Liver (tissue), 9 donors: ENCODE measurements around the gene TERT. TPM values are rescaled to one million over a fixed set of nuclear protein-coding genes. Genes with fewer than 3 reads are reported as not detected.

ENCODE experiments used
- DNase-seq: peaks from one replicate; pipeline ENCODE4 v3.0.0-alpha.2; 2017; ENCODE audit warnings: low spot score
- H3K27ac ChIP-seq, 2 donors: one replicate each; pipeline ENCODE4 v1.7.0; 2013; ENCODE audit warnings: inconsistent platforms in 2 of 2, low read length in 2 of 2, control low read depth in 1 of 2, low read depth in 1 of 2, mild to moderate bottlenecking in 1 of 2
- H3K27me3 ChIP-seq, 4 donors: one replicate each; pipeline versions ENCODE4 v1.6.1 to v1.7.0; 2013; ENCODE audit warnings: low read length in 3 of 4, inconsistent platforms in 1 of 4, mild to moderate bottlenecking in 1 of 4, moderate library complexity in 1 of 4; ENCODE audit not compliant: control insufficient read depth in 4 of 4, insufficient read depth in 4 of 4
- H3K36me3 ChIP-seq, 4 donors: one replicate each; pipeline versions ENCODE4 v1.6.1 to v1.7.0; 2013; ENCODE audit warnings: low read length in 3 of 4, mild to moderate bottlenecking in 3 of 4, low read depth in 1 of 4, moderate library complexity in 1 of 4; ENCODE audit not compliant: control insufficient read depth in 4 of 4, insufficient read depth in 3 of 4
- H3K4me1 ChIP-seq, 4 donors: one replicate each; pipeline versions ENCODE4 v1.6.1 to v1.7.0; 2013; ENCODE audit warnings: low read length in 3 of 4, mild to moderate bottlenecking in 3 of 4, moderate library complexity in 1 of 4; ENCODE audit not compliant: control insufficient read depth in 4 of 4, insufficient read depth in 4 of 4
- H3K4me3 ChIP-seq, 3 donors: one replicate each; pipeline versions ENCODE4 v1.6.1 to v1.7.0; 2013; ENCODE audit warnings: low read length in 3 of 3, control low read depth in 1 of 3, low read depth in 1 of 3, mild to moderate bottlenecking in 1 of 3
- H3K9ac ChIP-seq, 2 donors: one replicate each; pipeline ENCODE4 v1.7.0; 2013; ENCODE audit warnings: low read length in 2 of 2, mild to moderate bottlenecking in 2 of 2, moderate library complexity in 2 of 2, control low read depth in 1 of 2, low read depth in 1 of 2
- H3K9me3 ChIP-seq, 4 donors: one replicate each; pipeline versions ENCODE4 v1.6.1 to v1.7.0; 2013; ENCODE audit warnings: low read length in 3 of 4; ENCODE audit not compliant: control insufficient read depth in 4 of 4
- EGR1 ChIP-seq, 2 donors: IDR thresholded peaks; 2 replicates each; pipeline ENCODE4 v1.6.1; 2016 to 2018; ENCODE audit warnings: antibody characterized with exemption in 2 of 2, low read depth in 2 of 2
- FOXA1 ChIP-seq: IDR thresholded peaks from 2 replicates; pipeline ENCODE4 v1.6.1; 2016; ENCODE audit warnings: antibody characterized with exemption
- FOXA2 ChIP-seq: IDR thresholded peaks from 2 replicates; pipeline ENCODE4 v1.6.1; 2016; ENCODE audit warnings: antibody characterized with exemption
- GABPA ChIP-seq, 2 donors: IDR thresholded peaks in 1 of 2; conservative IDR thresholded peaks in 1 of 2; 2 replicates each; pipeline ENCODE4 v1.6.1; 2016; ENCODE audit warnings: antibody characterized with exemption in 2 of 2, mild to moderate bottlenecking in 1 of 2, moderate library complexity in 1 of 2
- HNF4A ChIP-seq, 2 donors: conservative IDR thresholded peaks; 2 replicates each; pipeline ENCODE4 v1.6.1; 2016; ENCODE audit warnings: antibody characterized with exemption in 2 of 2, mild to moderate bottlenecking in 2 of 2
- HNF4G ChIP-seq: IDR thresholded peaks from 2 replicates; pipeline ENCODE4 v1.6.1; 2016; ENCODE audit warnings: antibody characterized with exemption
- JUND ChIP-seq, 2 donors: IDR thresholded peaks; 2 replicates each; pipeline ENCODE4 v1.6.1; 2016; ENCODE audit warnings: antibody characterized with exemption in 2 of 2
- NR2F2 ChIP-seq: IDR thresholded peaks from 2 replicates; pipeline ENCODE4 v1.6.1; 2016; ENCODE audit warnings: antibody characterized with exemption
- RAD21 ChIP-seq, 2 donors: IDR thresholded peaks; 2 replicates each; pipeline ENCODE4 v1.6.1; 2016; ENCODE audit warnings: antibody characterized with exemption in 2 of 2, mild to moderate bottlenecking in 2 of 2
- RXRA ChIP-seq, 2 donors: IDR thresholded peaks; 2 replicates each; pipeline ENCODE4 v1.6.1; 2017 to 2018; ENCODE audit warnings: antibody characterized with exemption in 2 of 2, mild to moderate bottlenecking in 1 of 2
- SP1 ChIP-seq: IDR thresholded peaks from 2 replicates; pipeline ENCODE4 v1.6.1; 2018; ENCODE audit warnings: antibody characterized with exemption, mild to moderate bottlenecking
- TAF1 ChIP-seq: conservative IDR thresholded peaks from 2 replicates; pipeline ENCODE4 v1.6.1; 2016; ENCODE audit warnings: antibody characterized with exemption, mild to moderate bottlenecking
- YY1 ChIP-seq: IDR thresholded peaks from 2 replicates; pipeline ENCODE4 v1.6.1; 2016; ENCODE audit warnings: antibody characterized with exemption, mild to moderate bottlenecking
- whole genome bisulfite sequencing: extraction: QIAGEN DNeasy Blood & Tissue Kit; methylation state at CpG from one replicate; pipeline ENCODE4 v1.1.7; 2013; 5-methylcytosine and 5-hydroxymethylcytosine counted together
- polyA plus RNA-seq, 2 donors: library from polyadenylated mRNA; stranded (reverse) in 1 of 2; unstranded in 1 of 2; fragments of 200-250 nt in 1 of 2; fragments of >200 nt in 1 of 2; fragmentation: Nextera tagmentation in 1 of 2; extraction: Ambion mirVana in 1 of 2; gene quantifications; one replicate each; pipeline versions ENCODE4 v1.2.1 to v1.2.3, GENCODE V29; 2013 to 2015
- total RNA-seq, 2 donors: library from RNA; depleted of rRNA; stranded (reverse); fragments of >200 nt; gene quantifications; one replicate each; pipeline ENCODE4 v1.2.3, GENCODE V29; 2014
- TF ChIP-seq, protein P1 (sequence below): fragments of 150-350 bp; IDR thresholded peaks from 2 replicates; pipeline ENCODE4 v1.5.1; 2017; ENCODE audit warnings: improper control_type of control experiment, low read depth, low read length; ENCODE audit not compliant: missing input control
- TF ChIP-seq, protein P2 (sequence below): IDR thresholded peaks from 2 replicates; pipeline ENCODE4 v1.6.1; 2016; ENCODE audit warnings: antibody characterized with exemption, mild to moderate bottlenecking
- TF ChIP-seq, protein P3 (sequence below): IDR thresholded peaks from 2 replicates; pipeline ENCODE4 v1.6.1; 2016; ENCODE audit warnings: antibody characterized with exemption
- TF ChIP-seq, protein P4 (sequence below): IDR thresholded peaks from 2 replicates; pipeline ENCODE4 v1.6.1; 2016; ENCODE audit warnings: antibody characterized with exemption
- TF ChIP-seq, protein P5 (sequence below): IDR thresholded peaks from 2 replicates; pipeline ENCODE4 v1.6.1; 2016; ENCODE audit warnings: antibody characterized with exemption
- donor health status: healthy.
- donor health status: healthy.
- donor health status: healthy.
- donor health status: healthy.
- donor health status: healthy.

The TERT gene
- total and polyA plus RNA-seq, 4 donors, result 0.14 TPM; not detected in 3

DNA sequence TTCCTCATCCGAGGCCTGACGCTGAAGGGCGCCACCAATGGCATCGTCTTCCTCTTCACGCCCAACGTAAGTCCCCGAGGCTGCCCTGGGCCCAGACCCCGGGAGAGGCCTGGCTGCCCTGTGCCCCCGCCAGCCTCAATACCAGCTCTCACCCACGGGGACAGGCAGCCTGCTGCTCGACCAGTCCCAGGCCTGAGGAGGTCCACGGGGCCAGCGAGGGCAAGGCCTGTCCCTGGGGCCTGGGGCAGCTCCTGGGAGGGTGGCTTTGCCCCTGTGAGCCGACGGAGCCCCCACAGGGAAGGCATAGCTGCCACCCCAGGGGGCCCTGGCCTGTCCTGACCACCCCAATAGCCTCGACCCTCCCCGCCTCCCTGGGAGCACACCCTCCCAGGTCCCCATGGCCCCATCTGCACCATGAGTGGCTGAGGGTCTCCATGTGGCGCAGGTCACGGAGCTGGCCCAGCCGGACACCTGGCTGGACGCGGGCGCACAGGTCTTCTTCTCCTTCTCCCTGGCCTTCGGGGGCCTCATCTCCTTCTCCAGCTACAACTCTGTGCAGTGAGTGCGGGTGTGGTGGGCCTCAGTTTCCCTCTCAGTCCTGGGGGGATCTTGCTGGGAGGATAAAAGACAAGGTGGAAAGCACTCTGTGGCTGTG, 81.2 kb downstream of the TERT start:
- H3K36me3 ChIP-seq, result no peaks in the 10 kb centered on the region
- H3K9me3 ChIP-seq, result peaks cover 0 to 2% (median 0%) of the 10 kb centered on the region in 4 donors
- no peaks in the 10 kb centered on the region for H3K4me1 ChIP-seq
- H3K4me3 ChIP-seq, result no peak overlapping the region
- no peak for DNase-seq
- H3K27ac ChIP-seq, result no peak overlapping the region
- WGBS, result 87% methylated on average over 25 of the region's 25 CpGs
- TF ChIP-seq, protein P1, sequence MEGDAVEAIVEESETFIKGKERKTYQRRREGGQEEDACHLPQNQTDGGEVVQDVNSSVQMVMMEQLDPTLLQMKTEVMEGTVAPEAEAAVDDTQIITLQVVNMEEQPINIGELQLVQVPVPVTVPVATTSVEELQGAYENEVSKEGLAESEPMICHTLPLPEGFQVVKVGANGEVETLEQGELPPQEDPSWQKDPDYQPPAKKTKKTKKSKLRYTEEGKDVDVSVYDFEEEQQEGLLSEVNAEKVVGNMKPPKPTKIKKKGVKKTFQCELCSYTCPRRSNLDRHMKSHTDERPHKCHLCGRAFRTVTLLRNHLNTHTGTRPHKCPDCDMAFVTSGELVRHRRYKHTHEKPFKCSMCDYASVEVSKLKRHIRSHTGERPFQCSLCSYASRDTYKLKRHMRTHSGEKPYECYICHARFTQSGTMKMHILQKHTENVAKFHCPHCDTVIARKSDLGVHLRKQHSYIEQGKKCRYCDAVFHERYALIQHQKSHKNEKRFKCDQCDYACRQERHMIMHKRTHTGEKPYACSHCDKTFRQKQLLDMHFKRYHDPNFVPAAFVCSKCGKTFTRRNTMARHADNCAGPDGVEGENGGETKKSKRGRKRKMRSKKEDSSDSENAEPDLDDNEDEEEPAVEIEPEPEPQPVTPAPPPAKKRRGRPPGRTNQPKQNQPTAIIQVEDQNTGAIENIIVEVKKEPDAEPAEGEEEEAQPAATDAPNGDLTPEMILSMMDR, result no peak
- TF ChIP-seq, protein P2, sequence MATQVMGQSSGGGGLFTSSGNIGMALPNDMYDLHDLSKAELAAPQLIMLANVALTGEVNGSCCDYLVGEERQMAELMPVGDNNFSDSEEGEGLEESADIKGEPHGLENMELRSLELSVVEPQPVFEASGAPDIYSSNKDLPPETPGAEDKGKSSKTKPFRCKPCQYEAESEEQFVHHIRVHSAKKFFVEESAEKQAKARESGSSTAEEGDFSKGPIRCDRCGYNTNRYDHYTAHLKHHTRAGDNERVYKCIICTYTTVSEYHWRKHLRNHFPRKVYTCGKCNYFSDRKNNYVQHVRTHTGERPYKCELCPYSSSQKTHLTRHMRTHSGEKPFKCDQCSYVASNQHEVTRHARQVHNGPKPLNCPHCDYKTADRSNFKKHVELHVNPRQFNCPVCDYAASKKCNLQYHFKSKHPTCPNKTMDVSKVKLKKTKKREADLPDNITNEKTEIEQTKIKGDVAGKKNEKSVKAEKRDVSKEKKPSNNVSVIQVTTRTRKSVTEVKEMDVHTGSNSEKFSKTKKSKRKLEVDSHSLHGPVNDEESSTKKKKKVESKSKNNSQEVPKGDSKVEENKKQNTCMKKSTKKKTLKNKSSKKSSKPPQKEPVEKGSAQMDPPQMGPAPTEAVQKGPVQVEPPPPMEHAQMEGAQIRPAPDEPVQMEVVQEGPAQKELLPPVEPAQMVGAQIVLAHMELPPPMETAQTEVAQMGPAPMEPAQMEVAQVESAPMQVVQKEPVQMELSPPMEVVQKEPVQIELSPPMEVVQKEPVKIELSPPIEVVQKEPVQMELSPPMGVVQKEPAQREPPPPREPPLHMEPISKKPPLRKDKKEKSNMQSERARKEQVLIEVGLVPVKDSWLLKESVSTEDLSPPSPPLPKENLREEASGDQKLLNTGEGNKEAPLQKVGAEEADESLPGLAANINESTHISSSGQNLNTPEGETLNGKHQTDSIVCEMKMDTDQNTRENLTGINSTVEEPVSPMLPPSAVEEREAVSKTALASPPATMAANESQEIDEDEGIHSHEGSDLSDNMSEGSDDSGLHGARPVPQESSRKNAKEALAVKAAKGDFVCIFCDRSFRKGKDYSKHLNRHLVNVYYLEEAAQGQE, result no peak
- TF ChIP-seq YY1, result no peak
- TF ChIP-seq NR2F2, result no peak
- TF ChIP-seq RAD21 (IDR thresholded peaks at IDR 0.05), result no peak
- TF ChIP-seq HNF4A (conservative IDR thresholded peaks at IDR 0.05), result no peak
- TF ChIP-seq RXRA (IDR thresholded peaks at IDR 0.05), result no peak
- no peak for TF ChIP-seq GABPA (IDR thresholded peaks at IDR 0.05 in 1 of 2, conservative IDR thresholded peaks at IDR 0.05 in 1 of 2)
- no peak for TF ChIP-seq SP1
- TF ChIP-seq, protein P3, sequence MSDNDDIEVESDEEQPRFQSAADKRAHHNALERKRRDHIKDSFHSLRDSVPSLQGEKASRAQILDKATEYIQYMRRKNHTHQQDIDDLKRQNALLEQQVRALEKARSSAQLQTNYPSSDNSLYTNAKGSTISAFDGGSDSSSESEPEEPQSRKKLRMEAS, result no peak
- no peak for TF ChIP-seq TAF1
- no peak for TF ChIP-seq HNF4G
- no peak for TF ChIP-seq EGR1 (IDR thresholded peaks at IDR 0.05; ENCODE audit: low read depth in 2 of 2)
- TF ChIP-seq FOXA1, result no peak
- TF ChIP-seq, protein P4, sequence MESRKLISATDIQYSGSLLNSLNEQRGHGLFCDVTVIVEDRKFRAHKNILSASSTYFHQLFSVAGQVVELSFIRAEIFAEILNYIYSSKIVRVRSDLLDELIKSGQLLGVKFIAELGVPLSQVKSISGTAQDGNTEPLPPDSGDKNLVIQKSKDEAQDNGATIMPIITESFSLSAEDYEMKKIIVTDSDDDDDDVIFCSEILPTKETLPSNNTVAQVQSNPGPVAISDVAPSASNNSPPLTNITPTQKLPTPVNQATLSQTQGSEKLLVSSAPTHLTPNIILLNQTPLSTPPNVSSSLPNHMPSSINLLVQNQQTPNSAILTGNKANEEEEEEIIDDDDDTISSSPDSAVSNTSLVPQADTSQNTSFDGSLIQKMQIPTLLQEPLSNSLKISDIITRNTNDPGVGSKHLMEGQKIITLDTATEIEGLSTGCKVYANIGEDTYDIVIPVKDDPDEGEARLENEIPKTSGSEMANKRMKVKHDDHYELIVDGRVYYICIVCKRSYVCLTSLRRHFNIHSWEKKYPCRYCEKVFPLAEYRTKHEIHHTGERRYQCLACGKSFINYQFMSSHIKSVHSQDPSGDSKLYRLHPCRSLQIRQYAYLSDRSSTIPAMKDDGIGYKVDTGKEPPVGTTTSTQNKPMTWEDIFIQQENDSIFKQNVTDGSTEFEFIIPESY, result no peak
- TF ChIP-seq JUND (IDR thresholded peaks at IDR 0.05), result no peak
- TF ChIP-seq FOXA2, result no peak
- TF ChIP-seq, protein P5, sequence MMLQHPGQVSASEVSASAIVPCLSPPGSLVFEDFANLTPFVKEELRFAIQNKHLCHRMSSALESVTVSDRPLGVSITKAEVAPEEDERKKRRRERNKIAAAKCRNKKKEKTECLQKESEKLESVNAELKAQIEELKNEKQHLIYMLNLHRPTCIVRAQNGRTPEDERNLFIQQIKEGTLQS, result no peak
- no peaks in the 10 kb centered on the region for H3K27me3 ChIP-seq
- no peak overlapping the region for H3K9ac ChIP-seq
